ENCODE results near the gene AKAP9. TPM values are rescaled to one million over a fixed set of nuclear protein-coding genes. Genes with fewer than 3 reads are reported as not detected.
A peak's percentile ranks its signal among the peaks of the same experiment; 100 is the strongest.

The AKAP9 gene
- total RNA-seq, 2 experiments from 2014 or later, result 20.0 to 26.2 TPM

DNA sequence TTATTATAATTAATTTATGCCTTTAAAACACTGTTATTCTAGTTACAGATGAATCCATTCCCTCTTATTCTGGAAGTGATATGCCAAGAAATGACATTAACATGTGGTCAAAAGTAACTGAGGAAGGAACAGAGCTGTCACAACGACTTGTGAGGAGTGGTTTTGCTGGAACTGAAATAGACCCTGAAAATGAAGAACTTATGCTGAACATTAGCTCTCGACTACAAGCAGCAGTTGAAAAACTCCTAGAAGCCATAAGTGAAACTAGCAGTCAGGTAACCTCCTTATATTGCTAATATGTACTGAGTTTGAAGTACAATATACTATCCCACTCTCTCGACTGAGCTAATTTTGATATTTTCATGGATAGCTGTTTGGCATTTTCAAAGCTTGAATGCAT is 112.0 kb downstream of the AKAP9 start:
- no peak overlapping the region for H3K27ac Mint-ChIP-seq
- peaks cover 15% of the 10 kb centered on the region for H3K36me3 Mint-ChIP-seq (ENCODE audit: low read depth)
- no peak for DNase-seq
- peaks cover 6% of the 10 kb centered on the region for H3K4me1 Mint-ChIP-seq (ENCODE audit: low read depth)
- H3K27me3 Mint-ChIP-seq (ENCODE audit: low read depth), result no peaks in the 10 kb centered on the region
- intact Hi-C loops (cut with micrococcal nuclease), result no loop called here
- H3K4me3 Mint-ChIP-seq, result no peak overlapping the region
- H3K9me3 Mint-ChIP-seq, result no peaks in the 10 kb centered on the region
- CTCF ChIA-PET, result interaction anchor here (0.5 kb wide), 1 partner anchor 520 kb away, joined by 3 read pairs; no protein-coding TSS in a partner anchor

DNA sequence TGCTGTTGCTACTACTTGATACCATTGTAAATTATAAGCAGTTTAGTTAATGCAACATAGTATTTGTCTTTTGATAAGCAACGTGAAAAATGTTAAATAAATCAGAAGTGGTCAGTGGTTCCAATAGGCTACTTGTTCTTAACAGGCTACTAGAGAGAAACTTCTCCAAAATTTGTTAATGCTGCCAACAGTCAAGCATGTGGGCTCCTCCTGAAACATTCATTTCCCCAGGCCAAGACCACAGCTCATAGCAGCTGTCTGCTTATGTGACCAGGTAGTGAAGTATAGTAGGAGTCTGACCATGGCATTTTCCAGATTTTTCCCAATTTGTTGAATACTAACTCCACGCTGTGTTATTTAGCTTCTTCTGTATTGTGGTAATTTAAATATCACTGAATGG is 112.7 kb downstream of the AKAP9 start:
- Mint-ChIP-seq H3K4me1 (ENCODE audit: low read depth) (peaks cover 11% of the 10 kb centered on the region), H3K9me3 (no peaks in the 10 kb centered on the region), H3K27ac (no peak overlapping the region), H3K27me3 (ENCODE audit: low read depth) (no peaks in the 10 kb centered on the region), H3K4me3 (no peak overlapping the region), H3K36me3 (ENCODE audit: low read depth) (peaks cover 14% of the 10 kb centered on the region)
- intact Hi-C loops (cut with micrococcal nuclease), result no loop called here
- DNase-seq, result no peak
- CTCF ChIA-PET, result no interaction called here

DNA sequence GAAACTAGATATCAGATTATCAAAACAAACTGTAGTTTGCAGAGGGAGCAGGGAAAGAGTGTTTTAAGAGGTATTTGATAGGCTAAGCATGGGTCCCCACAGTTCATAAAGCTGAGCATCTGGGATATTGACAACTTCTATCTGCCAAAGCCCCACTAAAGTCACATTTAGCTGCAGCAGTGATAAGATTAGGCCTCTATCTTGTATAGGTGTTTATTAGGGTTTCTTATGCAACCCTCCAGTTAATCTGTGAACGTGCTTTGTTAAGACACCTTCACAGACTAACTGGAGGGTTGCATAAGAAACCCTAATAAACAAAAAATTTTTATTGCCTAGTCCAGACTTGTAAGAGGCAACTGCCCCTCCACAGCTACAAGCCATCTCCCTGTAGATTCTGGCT is 115.6 kb downstream of the AKAP9 start:
- no peak for DNase-seq
- no peaks in the 10 kb centered on the region for H3K27me3 Mint-ChIP-seq (ENCODE audit: low read depth)
- peaks cover 17% of the 10 kb centered on the region for H3K4me1 Mint-ChIP-seq (ENCODE audit: low read depth)
- H3K36me3 Mint-ChIP-seq (ENCODE audit: low read depth), result peaks cover 4% of the 10 kb centered on the region
- no peak overlapping the region for H3K27ac Mint-ChIP-seq
- H3K4me3 Mint-ChIP-seq, result no peak overlapping the region
- CTCF ChIA-PET, result no interaction called here
- intact Hi-C loops (cut with micrococcal nuclease), result no loop called here
- no peaks in the 10 kb centered on the region for H3K9me3 Mint-ChIP-seq

DNA sequence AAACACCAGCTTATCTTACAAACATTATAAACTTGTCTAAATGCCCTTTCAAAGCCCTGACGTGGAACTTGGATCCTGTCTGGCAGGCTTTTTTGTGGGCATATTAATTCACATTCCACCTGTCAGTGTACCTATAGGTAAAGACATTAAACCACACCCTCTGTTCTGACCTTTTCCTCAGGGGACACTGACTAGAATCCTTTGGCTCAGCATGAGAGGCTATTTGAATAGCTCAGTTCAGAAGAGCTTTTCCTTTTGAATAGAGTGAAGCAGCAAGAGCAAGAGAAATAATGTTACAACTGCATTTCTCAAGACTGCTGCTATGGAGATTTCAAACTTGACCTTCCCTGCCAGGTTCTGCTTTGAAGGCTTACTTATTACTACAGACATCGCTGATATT is 116.7 kb downstream of the AKAP9 start:
- DNase-seq, result no peak
- H3K9me3 Mint-ChIP-seq, result no peaks in the 10 kb centered on the region
- intact Hi-C loops (cut with micrococcal nuclease), result no loop called here
- no peak overlapping the region for H3K27ac Mint-ChIP-seq
- H3K27me3 Mint-ChIP-seq (ENCODE audit: low read depth), result no peaks in the 10 kb centered on the region
- CTCF ChIA-PET, result interaction anchor here (0.6 to 1.6 kb wide), 3 partner anchors 27 to 227 kb away, joined by 4 to 5 read pairs (median 5); no protein-coding TSS in a partner anchor
- no peak overlapping the region for H3K4me3 Mint-ChIP-seq
- H3K4me1 Mint-ChIP-seq (ENCODE audit: low read depth), result peaks cover 17% of the 10 kb centered on the region
- peaks cover 2% of the 10 kb centered on the region for H3K36me3 Mint-ChIP-seq (ENCODE audit: low read depth)

DNA sequence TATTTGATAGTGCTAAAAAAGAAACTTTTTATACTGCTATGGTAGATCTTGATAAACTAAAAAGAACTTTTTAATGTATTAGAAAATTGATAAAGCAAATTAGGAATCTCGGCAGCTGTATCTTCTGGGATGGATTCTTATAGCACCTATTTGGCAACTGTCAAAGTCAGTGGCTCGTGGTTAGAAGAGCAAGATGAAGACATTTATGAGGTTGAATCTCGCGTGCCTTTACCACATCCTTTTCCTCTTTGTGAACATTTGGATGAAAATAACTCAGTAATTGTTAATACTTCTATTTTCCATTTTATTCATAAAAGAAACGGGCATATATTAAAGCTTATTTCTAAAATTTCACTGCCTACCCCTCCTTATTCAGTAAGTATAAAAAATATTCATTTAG is 117.4 kb downstream of the AKAP9 start:
- intact Hi-C loops (cut with micrococcal nuclease), result no loop called here
- CTCF ChIA-PET, result interaction anchor here (0.6 to 1.6 kb wide), 3 partner anchors 27 to 228 kb away, joined by 4 to 5 read pairs (median 5); no protein-coding TSS in a partner anchor
- no peaks in the 10 kb centered on the region for H3K9me3 Mint-ChIP-seq
- peaks cover 2% of the 10 kb centered on the region for H3K36me3 Mint-ChIP-seq (ENCODE audit: low read depth)
- peak; percentile 8 for DNase-seq
- H3K27me3 Mint-ChIP-seq (ENCODE audit: low read depth), result no peaks in the 10 kb centered on the region
- H3K4me1 Mint-ChIP-seq (ENCODE audit: low read depth), result peaks cover 17% of the 10 kb centered on the region
- H3K4me3 Mint-ChIP-seq, result no peak overlapping the region
- H3K27ac Mint-ChIP-seq, result no peak overlapping the region

DNA sequence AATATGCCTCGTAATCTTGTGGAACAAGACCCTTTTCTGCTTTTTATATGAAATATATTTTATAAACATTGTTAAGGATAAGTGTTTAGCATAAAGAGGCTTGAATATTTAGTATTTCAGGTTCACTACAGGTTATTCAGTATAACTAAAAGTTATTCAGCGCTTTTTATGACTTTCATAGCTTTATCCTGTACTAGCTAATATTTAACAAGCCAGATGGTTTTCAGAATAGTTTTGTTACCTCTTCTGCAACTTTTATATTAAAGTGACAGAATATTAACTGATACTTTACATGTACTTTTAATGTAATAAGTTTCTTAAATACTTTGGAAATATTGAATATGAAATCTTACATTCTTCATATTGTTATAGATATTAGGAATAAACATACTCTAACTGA is 118.2 kb downstream of the AKAP9 start:
- DNase-seq, result no peak
- Mint-ChIP-seq H3K4me1 (ENCODE audit: low read depth) (peaks cover 17% of the 10 kb centered on the region), H3K36me3 (ENCODE audit: low read depth) (peaks cover 2% of the 10 kb centered on the region), H3K4me3 (no peak overlapping the region), H3K27ac (no peak overlapping the region), H3K27me3 (ENCODE audit: low read depth) (no peaks in the 10 kb centered on the region), H3K9me3 (no peaks in the 10 kb centered on the region)
- CTCF ChIA-PET, result interaction anchor here (0.9 to 1.5 kb wide), 2 partner anchors 14 to 38 kb away, joined by 4 read pairs; no protein-coding TSS in a partner anchor
- intact Hi-C loops (cut with micrococcal nuclease), result no loop called here

DNA sequence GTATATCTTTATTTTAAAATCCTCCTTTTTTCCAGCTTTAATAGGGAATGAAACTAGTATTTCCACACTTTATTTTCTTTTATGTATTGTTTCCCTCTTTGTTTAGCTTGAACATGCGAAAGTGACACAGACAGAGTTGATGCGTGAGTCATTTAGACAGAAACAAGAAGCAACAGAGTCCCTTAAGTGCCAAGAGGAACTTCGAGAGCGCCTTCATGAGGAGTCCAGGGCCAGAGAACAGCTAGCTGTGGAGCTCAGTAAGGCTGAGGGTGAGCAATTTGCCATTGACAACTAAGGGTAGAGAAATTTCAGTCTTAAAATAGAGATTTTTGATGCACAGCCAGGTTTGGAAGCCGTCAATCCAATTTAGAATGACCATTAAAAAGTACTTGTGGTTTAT is 120.5 kb downstream of the AKAP9 start:
- CTCF ChIA-PET, result interaction anchor here (0.6 to 1.4 kb wide), 3 partner anchors 9 to 300 kb away, joined by 3 to 6 read pairs (median 4); no protein-coding TSS in a partner anchor

DNA sequence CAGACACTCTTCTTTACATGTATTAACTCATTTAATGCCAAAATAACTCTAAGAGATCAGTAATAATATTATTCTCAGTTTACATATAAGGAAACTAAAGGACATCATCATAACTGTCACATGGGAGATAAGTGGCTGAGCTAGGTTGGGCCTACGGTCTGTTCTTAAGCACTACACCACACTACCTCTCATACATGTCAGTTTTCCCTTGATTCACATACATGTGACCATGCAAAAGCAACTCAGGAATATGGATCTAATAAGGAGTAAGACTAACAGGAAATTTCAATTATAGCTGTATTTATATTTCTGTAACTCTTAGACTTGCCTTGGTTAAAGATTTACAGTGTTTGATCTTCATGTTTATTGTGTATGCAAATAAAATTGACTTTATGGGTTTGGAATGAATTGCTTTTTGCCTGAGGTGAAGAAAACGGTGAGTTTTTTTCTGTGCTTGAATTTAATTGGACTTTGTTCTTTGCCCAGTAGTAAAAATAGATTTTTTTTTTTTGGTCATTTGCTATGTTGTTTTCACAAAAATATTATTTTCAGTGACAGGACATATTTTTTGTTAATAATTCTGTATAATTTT is 123.9 kb downstream of the AKAP9 start:
- peaks cover 9% of the 10 kb centered on the region for H3K36me3 Mint-ChIP-seq (ENCODE audit: low read depth)
- no peaks in the 10 kb centered on the region for H3K27me3 Mint-ChIP-seq (ENCODE audit: low read depth)
- H3K9me3 Mint-ChIP-seq, result no peaks in the 10 kb centered on the region
- CTCF ChIA-PET, result interaction anchor here (0.9 kb wide), 1 partner anchor 207 kb away, joined by 3 read pairs; no protein-coding TSS in a partner anchor
- no peak overlapping the region for H3K27ac Mint-ChIP-seq
- peaks cover 3% of the 10 kb centered on the region for H3K4me1 Mint-ChIP-seq (ENCODE audit: low read depth)
- DNase-seq, result no peak
- intact Hi-C loops (cut with micrococcal nuclease), result no loop called here
- no peak overlapping the region for H3K4me3 Mint-ChIP-seq

More for the DNA sequence above, 120.5 kb downstream of the AKAP9 start:
- intact Hi-C loops (cut with micrococcal nuclease), result no loop called here
- peaks cover 2% of the 10 kb centered on the region for H3K36me3 Mint-ChIP-seq (ENCODE audit: low read depth)
- no peaks in the 10 kb centered on the region for H3K27me3 Mint-ChIP-seq (ENCODE audit: low read depth)
- DNase-seq, result no peak
- H3K27ac Mint-ChIP-seq, result no peak overlapping the region
- no peaks in the 10 kb centered on the region for H3K9me3 Mint-ChIP-seq
- no peak overlapping the region for H3K4me3 Mint-ChIP-seq
- peaks cover 17% of the 10 kb centered on the region for H3K4me1 Mint-ChIP-seq (ENCODE audit: low read depth)

DNA sequence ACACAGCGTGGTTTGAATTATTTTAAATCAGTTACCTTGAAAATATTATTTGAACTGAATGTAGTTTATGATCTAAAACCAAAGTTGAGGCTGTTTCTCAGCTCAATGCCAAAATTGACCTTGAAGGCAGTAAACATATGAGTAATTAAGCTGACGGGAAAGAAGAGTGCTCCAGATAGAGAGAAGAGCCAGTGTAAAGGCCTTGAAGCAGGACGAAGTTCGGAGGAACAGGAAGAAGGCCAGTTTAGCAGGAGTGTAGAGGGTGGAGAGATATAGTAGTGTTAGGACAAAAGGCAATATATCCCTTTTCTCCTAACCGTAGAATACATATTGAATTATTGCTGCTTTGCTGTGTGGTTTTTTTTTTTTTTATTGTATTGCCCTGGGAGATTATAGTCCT is 130.4 kb downstream of the AKAP9 start:
- CTCF ChIA-PET, result interaction anchor here (0.7 to 1.2 kb wide), 2 partner anchors 52 to 242 kb away, joined by 3 read pairs; no protein-coding TSS in a partner anchor
- intact Hi-C loops (cut with micrococcal nuclease), result loop anchor here (10.0 kb wide), 1 partner anchor 806 kb away; the partner anchor contains the start of gene FZD1
- Mint-ChIP-seq H3K27ac (no peak overlapping the region), H3K27me3 (ENCODE audit: low read depth) (no peaks in the 10 kb centered on the region), H3K4me1 (ENCODE audit: low read depth) (no peaks in the 10 kb centered on the region), H3K36me3 (ENCODE audit: low read depth) (peaks cover 24% of the 10 kb centered on the region), H3K4me3 (no peak overlapping the region), H3K9me3 (no peaks in the 10 kb centered on the region)
- DNase-seq, result no peak

DNA sequence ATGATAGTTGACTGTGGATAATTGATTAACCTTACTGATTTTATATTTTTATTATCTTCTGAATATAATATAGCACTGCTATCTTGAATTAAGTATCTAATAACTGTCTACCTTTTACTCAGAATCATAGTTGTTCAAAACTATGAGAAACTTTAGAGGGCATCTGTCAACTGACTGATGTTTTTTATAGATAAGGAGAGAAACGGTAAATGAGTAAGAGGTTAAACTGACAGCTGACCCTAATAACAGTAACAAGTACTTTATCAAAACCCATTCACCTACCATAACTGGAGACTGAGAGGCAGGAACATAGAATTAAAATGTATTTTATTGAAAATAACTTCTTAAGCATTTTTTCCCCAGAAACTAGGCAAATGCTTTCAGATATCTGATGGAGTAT is 131.5 kb downstream of the AKAP9 start:
- peaks cover 24% of the 10 kb centered on the region for H3K36me3 Mint-ChIP-seq (ENCODE audit: low read depth)
- H3K9me3 Mint-ChIP-seq, result no peaks in the 10 kb centered on the region
- CTCF ChIA-PET, result interaction anchor here (1.2 kb wide), 1 partner anchor 51 kb away, joined by 3 read pairs; no protein-coding TSS in a partner anchor
- DNase-seq, result no peak
- no peaks in the 10 kb centered on the region for H3K27me3 Mint-ChIP-seq (ENCODE audit: low read depth)
- H3K4me1 Mint-ChIP-seq (ENCODE audit: low read depth), result no peaks in the 10 kb centered on the region
- intact Hi-C loops (cut with micrococcal nuclease), result loop anchor here (10.0 kb wide), 1 partner anchor 807 kb away; the partner anchor contains the start of gene FZD1
- H3K27ac Mint-ChIP-seq, result no peak overlapping the region
- no peak overlapping the region for H3K4me3 Mint-ChIP-seq

DNA sequence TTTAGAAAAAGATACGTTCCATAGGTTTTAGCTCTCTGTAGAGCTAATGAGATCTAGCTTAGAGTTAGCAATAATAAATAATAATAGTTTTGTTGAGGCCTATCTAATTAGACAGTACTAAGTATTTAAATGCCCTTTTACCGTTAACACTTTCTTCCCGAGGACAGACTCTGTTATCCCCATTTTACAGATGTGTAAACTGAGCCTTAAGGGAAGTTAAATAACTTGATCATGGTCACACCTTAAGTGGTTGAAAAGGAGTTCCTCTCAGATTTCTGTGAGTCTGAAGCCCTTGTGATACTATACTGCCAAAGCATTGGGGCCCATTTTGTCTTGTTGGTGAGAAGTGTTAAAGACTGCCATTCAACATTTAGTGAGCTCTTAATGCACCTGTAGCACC is 132.0 kb downstream of the AKAP9 start:
- Mint-ChIP-seq H3K27ac (no peak overlapping the region), H3K36me3 (ENCODE audit: low read depth) (peaks cover 24% of the 10 kb centered on the region), H3K4me1 (ENCODE audit: low read depth) (no peaks in the 10 kb centered on the region), H3K27me3 (ENCODE audit: low read depth) (no peaks in the 10 kb centered on the region), H3K9me3 (no peaks in the 10 kb centered on the region), H3K4me3 (no peak overlapping the region)
- no peak for DNase-seq
- intact Hi-C loops (cut with micrococcal nuclease), result loop anchor here (10.0 kb wide), 1 partner anchor 808 kb away; the partner anchor contains the start of gene FZD1
- CTCF ChIA-PET, result no interaction called here

DNA sequence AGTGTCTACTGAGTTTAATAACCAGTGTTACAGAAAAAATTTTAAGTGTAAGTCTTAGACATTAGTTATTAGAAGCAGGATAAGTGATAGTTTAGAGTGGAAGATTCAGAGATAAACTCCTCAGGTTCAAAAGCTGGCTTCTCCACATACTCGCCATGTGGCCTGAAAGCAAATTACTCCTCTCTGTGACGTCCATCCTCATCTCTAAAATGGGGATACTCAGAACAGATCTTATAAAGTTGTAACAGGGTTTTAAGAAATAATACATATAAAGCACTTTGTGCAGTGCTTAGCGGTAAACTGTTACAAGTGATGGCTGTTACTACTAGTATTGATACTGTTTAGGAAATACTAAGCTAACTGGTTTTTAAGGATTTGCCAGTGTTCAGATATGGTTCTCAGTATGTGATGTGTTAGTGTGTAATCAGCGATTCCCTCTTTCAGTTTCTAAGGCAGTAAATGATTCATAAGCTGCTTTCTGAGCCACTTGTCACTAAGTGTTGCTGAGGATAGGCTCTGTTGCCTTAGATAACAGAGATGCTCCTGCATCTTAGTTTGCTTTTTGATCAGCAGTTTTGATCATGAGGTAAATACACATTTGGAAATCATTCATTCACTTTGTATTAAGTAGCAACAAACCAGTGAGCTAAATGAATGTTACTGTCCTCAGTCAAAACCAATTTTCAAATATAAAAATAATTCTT is 134.9 kb downstream of the AKAP9 start:
- no peaks in the 10 kb centered on the region for H3K9me3 Mint-ChIP-seq
- H3K27ac Mint-ChIP-seq, result no peak overlapping the region
- CTCF ChIA-PET, result no interaction called here
- DNase-seq, result no peak
- H3K4me1 Mint-ChIP-seq (ENCODE audit: low read depth), result no peaks in the 10 kb centered on the region
- H3K27me3 Mint-ChIP-seq (ENCODE audit: low read depth), result no peaks in the 10 kb centered on the region
- no peak overlapping the region for H3K4me3 Mint-ChIP-seq
- peaks cover 25% of the 10 kb centered on the region for H3K36me3 Mint-ChIP-seq (ENCODE audit: low read depth)
- intact Hi-C loops (cut with micrococcal nuclease), result loop anchor here (5.0 to 10.0 kb wide), 2 partner anchors 372 to 811 kb away; partner anchors contain the start of genes FZD1 and GATAD1
